ENCODE results near the gene SRRD. TPM values are rescaled to one million over a fixed set of nuclear protein-coding genes. Genes with fewer than 3 reads are reported as not detected.

The SRRD gene
- total and polyA plus RNA-seq, 2 of the 13 experiments (the other 11 are each of a cell fraction or from before 2014, with no cell fraction given), result 22.8 to 36.6 TPM

GRCh38 chr22:26479792-26480610 is 3.7 kb upstream of the SRRD start (continued):
- TF ChIP-seq NFKB2 (CRISPR knock-in tag; IDR thresholded peaks at IDR 0.05; ENCODE audit: borderline replicate concordance) (no peak), KDM6A (CRISPR knock-in tag; IDR thresholded peaks at IDR 0.05; ENCODE audit: low read depth) (peak; percentile 46; the same call in 1 of the 2 replicates), CREM (IDR thresholded peaks at IDR 0.05) (peak; percentile 52; the same call in 1 of the 2 replicates), CREM (CRISPR knock-in tag; IDR thresholded peaks at IDR 0.05) (no peak), CHCHD3 (CRISPR knock-in tag; IDR thresholded peaks at IDR 0.05) (no peak), IRF2 (CRISPR knock-in tag; IDR thresholded peaks at IDR 0.05) (no peak), ZNF841 (CRISPR knock-in tag; IDR thresholded peaks at IDR 0.05; ENCODE audit: borderline replicate concordance) (no peak), ZFP62 (CRISPR knock-in tag; IDR thresholded peaks at IDR 0.05) (no peak), PAWR (CRISPR knock-in tag; IDR thresholded peaks at IDR 0.05; ENCODE audit: borderline replicate concordance) (no peak), ZKSCAN8 (CRISPR knock-in tag; IDR thresholded peaks at IDR 0.05; ENCODE audit: borderline replicate concordance) (0 out of 2 replicates have a peak, but pooled peaks have one; percentile 14), RXRB (CRISPR knock-in tag; IDR thresholded peaks at IDR 0.05; ENCODE audit: borderline replicate concordance) (peak; percentile 2; the same call in 1 of the 2 replicates), HOXA9 (CRISPR knock-in tag; IDR thresholded peaks at IDR 0.05; ENCODE audit: borderline replicate concordance) (no peak), TEAD3 (CRISPR knock-in tag; optimal IDR thresholded peaks at IDR 0.05; ENCODE audit: borderline replicate concordance) (peak; percentile 27), ZNF670 (CRISPR knock-in tag; IDR thresholded peaks at IDR 0.05; ENCODE audit: borderline replicate concordance) (0 out of 2 replicates have a peak, but pooled peaks have one; percentile 21), ZNF576 (CRISPR knock-in tag; IDR thresholded peaks at IDR 0.05) (no peak), MAFK (conservative IDR thresholded peaks at IDR 0.05 in 1 of 2, IDR thresholded peaks at IDR 0.05 in 1 of 2; ENCODE audit: low read length in 2 of 2) (peak in 1 of 2 experiments; percentile 21; a peak in 1 of 4 replicates), TGIF2 (CRISPR knock-in tag; IDR thresholded peaks at IDR 0.05) (0 out of 2 replicates have a peak, but pooled peaks have one; percentile 15), ATF7 (IDR thresholded peaks at IDR 0.05) (peak; percentile 77), ATF7 (CRISPR knock-in tag; IDR thresholded peaks at IDR 0.05) (no peak)
- TF ChIP-seq, protein P1, sequence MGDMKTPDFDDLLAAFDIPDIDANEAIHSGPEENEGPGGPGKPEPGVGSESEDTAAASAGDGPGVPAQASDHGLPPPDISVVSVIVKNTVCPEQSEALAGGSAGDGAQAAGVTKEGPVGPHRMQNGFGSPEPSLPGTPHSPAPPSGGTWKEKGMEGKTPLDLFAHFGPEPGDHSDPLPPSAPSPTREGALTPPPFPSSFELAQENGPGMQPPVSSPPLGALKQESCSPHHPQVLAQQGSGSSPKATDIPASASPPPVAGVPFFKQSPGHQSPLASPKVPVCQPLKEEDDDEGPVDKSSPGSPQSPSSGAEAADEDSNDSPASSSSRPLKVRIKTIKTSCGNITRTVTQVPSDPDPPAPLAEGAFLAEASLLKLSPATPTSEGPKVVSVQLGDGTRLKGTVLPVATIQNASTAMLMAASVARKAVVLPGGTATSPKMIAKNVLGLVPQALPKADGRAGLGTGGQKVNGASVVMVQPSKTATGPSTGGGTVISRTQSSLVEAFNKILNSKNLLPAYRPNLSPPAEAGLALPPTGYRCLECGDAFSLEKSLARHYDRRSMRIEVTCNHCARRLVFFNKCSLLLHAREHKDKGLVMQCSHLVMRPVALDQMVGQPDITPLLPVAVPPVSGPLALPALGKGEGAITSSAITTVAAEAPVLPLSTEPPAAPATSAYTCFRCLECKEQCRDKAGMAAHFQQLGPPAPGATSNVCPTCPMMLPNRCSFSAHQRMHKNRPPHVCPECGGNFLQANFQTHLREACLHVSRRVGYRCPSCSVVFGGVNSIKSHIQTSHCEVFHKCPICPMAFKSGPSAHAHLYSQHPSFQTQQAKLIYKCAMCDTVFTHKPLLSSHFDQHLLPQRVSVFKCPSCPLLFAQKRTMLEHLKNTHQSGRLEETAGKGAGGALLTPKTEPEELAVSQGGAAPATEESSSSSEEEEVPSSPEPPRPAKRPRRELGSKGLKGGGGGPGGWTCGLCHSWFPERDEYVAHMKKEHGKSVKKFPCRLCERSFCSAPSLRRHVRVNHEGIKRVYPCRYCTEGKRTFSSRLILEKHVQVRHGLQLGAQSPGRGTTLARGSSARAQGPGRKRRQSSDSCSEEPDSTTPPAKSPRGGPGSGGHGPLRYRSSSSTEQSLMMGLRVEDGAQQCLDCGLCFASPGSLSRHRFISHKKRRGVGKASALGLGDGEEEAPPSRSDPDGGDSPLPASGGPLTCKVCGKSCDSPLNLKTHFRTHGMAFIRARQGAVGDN (CRISPR knock-in tag; IDR thresholded peaks at IDR 0.05), result no peak
- TF ChIP-seq, protein P2, sequence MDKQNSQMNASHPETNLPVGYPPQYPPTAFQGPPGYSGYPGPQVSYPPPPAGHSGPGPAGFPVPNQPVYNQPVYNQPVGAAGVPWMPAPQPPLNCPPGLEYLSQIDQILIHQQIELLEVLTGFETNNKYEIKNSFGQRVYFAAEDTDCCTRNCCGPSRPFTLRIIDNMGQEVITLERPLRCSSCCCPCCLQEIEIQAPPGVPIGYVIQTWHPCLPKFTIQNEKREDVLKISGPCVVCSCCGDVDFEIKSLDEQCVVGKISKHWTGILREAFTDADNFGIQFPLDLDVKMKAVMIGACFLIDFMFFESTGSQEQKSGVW (CRISPR knock-in tag; IDR thresholded peaks at IDR 0.05; ENCODE audit: borderline replicate concordance), result no peak
- TF ChIP-seq, protein P3, sequence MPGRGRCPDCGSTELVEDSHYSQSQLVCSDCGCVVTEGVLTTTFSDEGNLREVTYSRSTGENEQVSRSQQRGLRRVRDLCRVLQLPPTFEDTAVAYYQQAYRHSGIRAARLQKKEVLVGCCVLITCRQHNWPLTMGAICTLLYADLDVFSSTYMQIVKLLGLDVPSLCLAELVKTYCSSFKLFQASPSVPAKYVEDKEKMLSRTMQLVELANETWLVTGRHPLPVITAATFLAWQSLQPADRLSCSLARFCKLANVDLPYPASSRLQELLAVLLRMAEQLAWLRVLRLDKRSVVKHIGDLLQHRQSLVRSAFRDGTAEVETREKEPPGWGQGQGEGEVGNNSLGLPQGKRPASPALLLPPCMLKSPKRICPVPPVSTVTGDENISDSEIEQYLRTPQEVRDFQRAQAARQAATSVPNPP (CRISPR knock-in tag; IDR thresholded peaks at IDR 0.05), result no peak
- TF ChIP-seq, protein P4, sequence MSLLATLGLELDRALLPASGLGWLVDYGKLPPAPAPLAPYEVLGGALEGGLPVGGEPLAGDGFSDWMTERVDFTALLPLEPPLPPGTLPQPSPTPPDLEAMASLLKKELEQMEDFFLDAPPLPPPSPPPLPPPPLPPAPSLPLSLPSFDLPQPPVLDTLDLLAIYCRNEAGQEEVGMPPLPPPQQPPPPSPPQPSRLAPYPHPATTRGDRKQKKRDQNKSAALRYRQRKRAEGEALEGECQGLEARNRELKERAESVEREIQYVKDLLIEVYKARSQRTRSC (CRISPR knock-in tag; IDR thresholded peaks at IDR 0.05; ENCODE audit: low read depth), result no peak
